ENCODE results near the gene SIM1. TPM values are rescaled to one million over a fixed set of nuclear protein-coding genes. Genes with fewer than 3 reads are reported as not detected.

Gene SIM1
- total RNA-seq, 2 experiments from 2014 or later = not detected

DNA sequence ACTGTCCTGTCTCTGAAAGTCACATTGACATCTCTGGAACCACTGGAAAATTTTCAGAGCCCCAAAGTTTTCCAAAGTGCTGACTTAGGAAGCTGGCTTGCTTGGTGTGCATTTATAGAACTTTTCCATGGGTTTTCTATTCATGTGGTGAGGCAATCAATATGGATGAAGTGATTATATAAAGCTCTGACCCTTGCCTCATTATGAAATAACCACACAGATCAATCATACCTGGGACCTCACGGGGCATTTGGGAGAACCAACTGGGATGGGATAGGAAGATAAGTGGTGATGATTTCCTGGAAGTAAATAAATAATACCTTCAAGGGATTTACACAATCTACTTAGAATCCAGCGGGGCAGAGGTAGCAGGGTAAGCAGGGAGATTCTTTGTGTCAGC is 22.9 kb upstream of the SIM1 start:
- no peak for ATAC-seq
- Mint-ChIP-seq H3K4me1 (ENCODE audit: low read depth) (no peaks in the 10 kb centered on the region), H3K27ac (no peak overlapping the region), H3K9me3 (ENCODE audit: insufficient read depth) (no peaks in the 10 kb centered on the region), H3K36me3 (ENCODE audit: low read depth) (no peaks in the 10 kb centered on the region), H3K4me3 (no peak overlapping the region), H3K27me3 (ENCODE audit: low read depth) (peaks cover 19% of the 10 kb centered on the region)
- POLR2A ChIA-PET = no interaction called here
- no peak for DNase-seq
- CTCF ChIA-PET = interaction anchor here (1.5 kb wide), 1 partner anchor 371 kb away, joined by 4 read pairs; no protein-coding TSS in a partner anchor

DNA sequence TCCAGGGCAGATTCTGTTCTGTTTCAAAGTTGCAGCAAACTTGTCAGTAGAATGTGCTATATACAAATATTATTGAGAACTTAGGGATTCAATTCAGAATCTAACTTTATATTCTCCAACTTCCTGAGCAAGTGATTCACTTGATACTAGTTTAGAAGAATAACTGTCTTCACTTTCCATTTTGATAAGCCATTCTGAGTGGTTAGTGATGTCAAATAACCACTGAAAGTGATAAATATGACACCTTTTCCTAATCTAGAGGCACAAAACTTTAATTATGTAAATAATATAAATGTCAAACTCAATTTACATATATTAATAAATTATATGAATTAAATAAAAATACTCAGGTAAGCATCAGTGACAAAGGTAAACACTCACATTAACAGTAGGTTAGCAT is 20.5 kb upstream of the SIM1 start:
- H3K4me3 Mint-ChIP-seq = no peak overlapping the region
- DNase-seq (no peak), ATAC-seq (no peak)
- ChIA-PET POLR2A (no interaction called here), CTCF (no interaction called here)
- H3K27me3 Mint-ChIP-seq (ENCODE audit: low read depth) = peaks cover 16% of the 10 kb centered on the region
- H3K36me3 Mint-ChIP-seq (ENCODE audit: low read depth) = no peaks in the 10 kb centered on the region
- no peaks in the 10 kb centered on the region for H3K4me1 Mint-ChIP-seq (ENCODE audit: low read depth)
- H3K27ac Mint-ChIP-seq = no peak overlapping the region
- H3K9me3 Mint-ChIP-seq (ENCODE audit: insufficient read depth) = no peaks in the 10 kb centered on the region

DNA sequence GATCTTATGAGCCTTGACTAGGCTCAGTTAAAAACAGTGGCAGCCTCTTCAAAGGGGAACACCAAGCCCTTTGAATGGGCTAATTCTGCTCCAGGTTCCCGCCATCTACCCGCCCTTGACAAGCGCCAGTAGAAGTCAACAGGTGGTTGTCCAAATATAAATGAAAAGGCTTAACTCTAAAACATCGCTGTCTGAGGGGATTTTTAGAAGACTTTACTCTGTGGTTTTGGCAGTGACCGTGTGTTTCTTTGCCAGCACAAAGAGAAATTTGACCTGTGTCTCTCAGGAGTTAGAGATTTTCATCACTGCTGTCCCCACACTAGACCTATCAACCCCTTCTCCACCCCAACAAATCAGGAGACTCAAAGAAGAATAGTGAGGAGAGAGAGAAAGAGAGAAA is 19.8 kb upstream of the SIM1 start:
- ChIA-PET CTCF (no interaction called here), POLR2A (no interaction called here)
- peaks cover 13% of the 10 kb centered on the region for H3K27me3 Mint-ChIP-seq (ENCODE audit: low read depth)
- H3K36me3 Mint-ChIP-seq (ENCODE audit: low read depth) = no peaks in the 10 kb centered on the region
- ATAC-seq (no peak), DNase-seq (no peak)
- no peaks in the 10 kb centered on the region for H3K4me1 Mint-ChIP-seq (ENCODE audit: low read depth)
- H3K9me3 Mint-ChIP-seq (ENCODE audit: insufficient read depth) = no peaks in the 10 kb centered on the region
- H3K4me3 Mint-ChIP-seq = no peak overlapping the region
- H3K27ac Mint-ChIP-seq = no peak overlapping the region

DNA sequence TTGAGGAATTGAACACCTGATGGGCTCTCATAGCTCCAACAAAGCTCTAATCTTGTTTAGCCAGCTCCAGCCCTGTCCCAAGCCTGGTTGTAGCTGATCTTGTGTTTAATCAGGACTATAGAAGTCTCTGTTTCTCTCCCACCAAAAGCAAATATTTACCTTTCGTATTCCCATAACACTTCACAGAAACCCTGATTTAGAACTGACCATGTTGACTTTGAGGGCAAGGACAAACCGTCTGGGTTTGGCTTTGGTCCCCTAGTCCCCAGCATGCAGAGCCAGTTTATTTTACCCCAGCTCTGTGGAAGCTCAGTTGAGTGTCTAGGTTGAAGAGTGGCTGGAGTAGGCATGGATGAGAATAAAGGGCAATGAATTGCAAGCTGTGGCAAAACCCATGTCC is 18.0 kb upstream of the SIM1 start:
- H3K4me3 Mint-ChIP-seq = no peak overlapping the region
- H3K27ac Mint-ChIP-seq = no peak overlapping the region
- CTCF ChIA-PET = interaction anchor here (0.9 kb wide), 1 partner anchor 367 kb away, joined by 3 read pairs; no protein-coding TSS in a partner anchor
- POLR2A ChIA-PET = no interaction called here
- no peak for ATAC-seq
- no peaks in the 10 kb centered on the region for H3K9me3 Mint-ChIP-seq (ENCODE audit: insufficient read depth)
- H3K4me1 Mint-ChIP-seq (ENCODE audit: low read depth) = no peaks in the 10 kb centered on the region
- no peaks in the 10 kb centered on the region for H3K36me3 Mint-ChIP-seq (ENCODE audit: low read depth)
- DNase-seq = no peak
- peaks cover 9% of the 10 kb centered on the region for H3K27me3 Mint-ChIP-seq (ENCODE audit: low read depth)

DNA sequence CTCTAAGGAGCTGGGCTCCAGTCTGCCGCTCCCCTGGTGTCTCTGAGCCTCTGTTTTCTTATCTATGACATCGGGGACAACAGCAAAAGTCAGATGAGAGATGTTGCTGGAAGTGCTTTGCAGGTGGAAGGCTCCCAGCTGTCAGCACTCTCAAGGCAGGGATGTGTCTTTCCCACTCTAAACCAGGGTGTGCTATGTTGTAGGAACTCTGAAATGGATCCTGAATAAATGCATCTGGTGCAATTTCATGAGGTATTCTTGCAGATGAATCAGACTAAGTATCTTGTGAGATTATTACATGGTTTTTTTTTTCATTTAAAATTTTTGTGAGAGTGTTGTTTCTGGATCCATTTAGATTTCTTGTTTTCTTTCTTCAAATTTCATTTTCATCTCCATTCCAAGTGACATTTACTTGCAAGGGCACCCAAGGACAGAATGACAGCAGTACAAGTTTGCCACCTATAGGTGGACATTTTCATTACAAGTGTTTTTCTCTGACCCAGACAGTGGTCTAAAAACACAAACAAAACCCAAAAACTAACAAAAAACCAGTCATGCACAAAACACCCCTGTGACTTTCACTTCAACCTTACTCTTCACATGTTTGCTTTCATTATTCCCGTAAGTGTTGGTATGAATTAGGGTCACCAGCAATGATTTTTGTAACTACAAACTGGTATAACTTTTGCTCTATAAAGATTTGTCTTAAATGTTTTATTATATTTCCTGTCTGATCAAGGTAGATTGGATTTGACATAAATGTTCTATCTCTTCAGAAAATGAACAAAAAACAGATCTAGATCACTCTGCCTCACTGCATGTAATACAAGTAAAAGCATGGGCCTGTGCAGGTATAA is 14.7 kb upstream of the SIM1 start:
- Mint-ChIP-seq H3K4me3 (no peak overlapping the region), H3K9me3 (ENCODE audit: insufficient read depth) (no peaks in the 10 kb centered on the region), H3K27ac (no peak overlapping the region), H3K4me1 (ENCODE audit: low read depth) (no peaks in the 10 kb centered on the region), H3K27me3 (ENCODE audit: low read depth) (peaks cover 11% of the 10 kb centered on the region), H3K36me3 (ENCODE audit: low read depth) (no peaks in the 10 kb centered on the region)
- DNase-seq (no peak), ATAC-seq (no peak)
- POLR2A ChIA-PET = no interaction called here
- CTCF ChIA-PET = interaction anchor here (0.7 to 1.1 kb wide), 3 partner anchors 8 to 367 kb away, joined by 3 read pairs; no protein-coding TSS in a partner anchor

DNA sequence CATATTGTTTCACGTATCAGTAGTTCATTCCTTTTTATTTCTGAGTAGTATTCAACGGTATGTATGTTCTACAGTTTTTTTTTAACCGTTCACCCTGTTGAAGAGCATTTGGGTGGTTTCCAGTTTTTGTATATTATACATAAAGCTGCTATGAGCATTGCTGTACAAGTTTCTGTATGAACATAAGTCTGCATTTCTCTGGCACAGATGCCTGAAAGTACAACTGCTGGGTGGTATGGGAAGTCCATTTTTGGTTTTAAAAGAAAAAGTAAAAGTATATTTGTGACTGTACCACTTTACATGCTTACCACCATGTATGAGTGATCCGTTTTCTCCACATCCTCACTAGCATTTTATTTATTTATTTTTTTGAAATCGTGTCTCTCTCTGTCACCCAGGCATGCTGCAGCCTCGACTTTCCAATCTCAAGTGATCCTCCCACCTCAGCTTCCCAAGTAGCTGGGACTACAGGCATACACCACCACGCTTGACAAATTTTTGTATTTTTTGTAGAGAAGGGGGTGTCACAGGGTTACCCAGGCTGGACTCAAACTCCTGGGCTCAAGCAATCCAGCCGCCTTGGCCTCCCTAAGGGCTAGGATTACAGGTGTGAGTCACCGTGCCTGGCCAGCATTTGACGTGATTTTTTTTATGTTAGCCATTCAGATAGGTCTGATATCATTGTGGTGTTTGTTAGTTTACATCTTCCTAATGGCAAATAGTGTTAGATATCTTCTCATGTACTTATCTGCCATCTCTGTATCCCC is 11.0 kb upstream of the SIM1 start:
- DNase-seq = no peak
- Mint-ChIP-seq H3K9me3 (ENCODE audit: insufficient read depth) (no peaks in the 10 kb centered on the region), H3K27ac (no peak overlapping the region), H3K4me3 (no peak overlapping the region), H3K36me3 (ENCODE audit: low read depth) (no peaks in the 10 kb centered on the region), H3K27me3 (ENCODE audit: low read depth) (peaks cover 29% of the 10 kb centered on the region), H3K4me1 (ENCODE audit: low read depth) (peaks cover 2% of the 10 kb centered on the region)
- CTCF ChIA-PET = interaction anchor here (1.1 kb wide), 1 partner anchor 11 kb away, joined by 3 read pairs; the partner anchor contains the start of gene SIM1
- ATAC-seq = no peak
- POLR2A ChIA-PET = no interaction called here

DNA sequence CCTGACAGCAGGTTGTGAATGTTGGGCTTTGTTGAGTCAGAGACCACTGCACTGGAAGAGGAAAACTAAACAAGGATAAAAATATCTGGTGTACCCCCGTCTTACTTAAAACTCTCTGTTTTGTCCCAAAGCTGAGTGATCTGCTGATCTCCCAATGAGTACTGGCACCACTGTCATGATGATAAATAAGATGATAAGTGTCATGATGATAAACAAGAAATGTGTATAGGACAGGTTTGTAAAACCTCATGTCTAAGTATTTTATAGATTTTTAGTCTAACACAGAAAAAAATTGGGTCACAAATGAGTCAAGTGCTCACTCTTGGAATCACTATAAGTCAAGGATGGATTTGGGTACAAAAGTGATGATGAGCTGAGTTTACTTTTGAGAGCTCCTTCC is 8.5 kb upstream of the SIM1 start:
- CTCF ChIA-PET = interaction anchor here (1.1 kb wide), 1 partner anchor 12 kb away, joined by 3 read pairs; no protein-coding TSS in a partner anchor
- no peaks in the 10 kb centered on the region for H3K9me3 Mint-ChIP-seq (ENCODE audit: insufficient read depth)

DNA sequence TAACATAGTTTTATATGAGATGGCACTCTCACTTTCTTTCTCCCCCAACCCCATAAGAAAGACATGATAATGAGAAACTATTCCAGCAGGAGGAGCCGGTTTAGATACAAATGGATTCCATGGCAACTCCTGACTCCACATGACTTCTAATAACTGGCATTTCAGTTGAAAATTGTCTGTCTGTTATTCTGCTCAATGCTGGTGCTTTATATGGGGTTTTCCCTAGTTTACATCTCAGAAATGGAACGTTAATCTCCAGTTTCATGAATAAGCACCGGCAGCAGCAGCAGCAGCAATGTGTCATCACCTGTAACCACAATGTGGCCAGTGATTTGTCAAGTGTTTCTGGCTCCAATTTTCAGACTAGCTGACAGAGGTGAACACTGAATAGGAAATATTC is 8.0 kb upstream of the SIM1 start:
- CTCF ChIA-PET = no interaction called here
- H3K27me3 Mint-ChIP-seq (ENCODE audit: low read depth) = peaks cover 51% of the 10 kb centered on the region
- H3K4me1 Mint-ChIP-seq (ENCODE audit: low read depth) = peaks cover 2% of the 10 kb centered on the region
- no peak for DNase-seq
- ATAC-seq = peak; percentile 42
- H3K4me3 Mint-ChIP-seq = no peak overlapping the region
- POLR2A ChIA-PET = no interaction called here
- H3K36me3 Mint-ChIP-seq (ENCODE audit: low read depth) = peaks cover 2% of the 10 kb centered on the region
- no peaks in the 10 kb centered on the region for H3K9me3 Mint-ChIP-seq (ENCODE audit: insufficient read depth)
- no peak overlapping the region for H3K27ac Mint-ChIP-seq

More for the DNA sequence above, 8.5 kb upstream of the SIM1 start:
- ATAC-seq = no peak
- Mint-ChIP-seq H3K27me3 (ENCODE audit: low read depth) (peaks cover 46% of the 10 kb centered on the region), H3K36me3 (ENCODE audit: low read depth) (no peaks in the 10 kb centered on the region), H3K4me1 (ENCODE audit: low read depth) (peaks cover 2% of the 10 kb centered on the region), H3K4me3 (no peak overlapping the region), H3K27ac (no peak overlapping the region)
- no peak for DNase-seq
- POLR2A ChIA-PET = no interaction called here

DNA sequence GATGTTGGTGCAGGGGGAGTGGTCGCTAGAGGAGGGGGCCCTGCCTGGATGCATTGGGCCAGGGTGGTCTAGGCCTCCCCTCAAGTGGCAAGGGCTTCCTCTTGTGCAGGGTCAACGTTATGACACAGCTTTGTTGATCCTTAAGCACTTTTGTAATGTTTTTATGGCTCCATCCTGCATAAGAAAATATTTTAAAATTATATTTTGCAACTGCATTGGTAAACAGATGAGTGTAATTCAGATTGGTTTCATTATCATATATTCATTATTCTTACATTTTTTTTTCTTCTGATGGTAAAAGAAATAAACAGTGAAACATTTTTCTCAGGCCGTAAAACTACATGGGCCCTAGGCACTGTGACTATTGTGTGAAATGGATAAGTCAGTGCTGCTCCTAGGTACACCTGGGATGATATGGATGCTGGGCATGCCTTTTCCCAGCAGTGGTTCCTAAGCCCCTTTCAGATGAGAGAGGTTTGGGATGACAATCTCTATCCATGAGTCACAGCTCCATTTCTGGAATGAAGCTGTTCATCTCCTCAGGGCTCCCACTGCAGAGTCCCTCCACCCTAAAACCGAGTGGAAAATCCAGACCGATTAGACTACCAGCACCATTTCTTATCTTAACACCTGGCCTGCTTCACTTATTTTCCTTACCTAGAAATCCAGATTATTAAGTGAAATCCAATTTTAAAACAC is 5.8 kb upstream of the SIM1 start:
- CTCF ChIA-PET = interaction anchor here (1.0 kb wide), 1 partner anchor 10 kb away, joined by 3 read pairs; no protein-coding TSS in a partner anchor
- Mint-ChIP-seq H3K27ac (no peak overlapping the region), H3K27me3 (ENCODE audit: low read depth) (peaks cover 66% of the 10 kb centered on the region), H3K4me3 (no peak overlapping the region), H3K9me3 (ENCODE audit: insufficient read depth) (no peaks in the 10 kb centered on the region), H3K4me1 (ENCODE audit: low read depth) (peaks cover 2% of the 10 kb centered on the region), H3K36me3 (ENCODE audit: low read depth) (peaks cover 3% of the 10 kb centered on the region)
- ATAC-seq (no peak), DNase-seq (no peak)
- POLR2A ChIA-PET = no interaction called here

DNA sequence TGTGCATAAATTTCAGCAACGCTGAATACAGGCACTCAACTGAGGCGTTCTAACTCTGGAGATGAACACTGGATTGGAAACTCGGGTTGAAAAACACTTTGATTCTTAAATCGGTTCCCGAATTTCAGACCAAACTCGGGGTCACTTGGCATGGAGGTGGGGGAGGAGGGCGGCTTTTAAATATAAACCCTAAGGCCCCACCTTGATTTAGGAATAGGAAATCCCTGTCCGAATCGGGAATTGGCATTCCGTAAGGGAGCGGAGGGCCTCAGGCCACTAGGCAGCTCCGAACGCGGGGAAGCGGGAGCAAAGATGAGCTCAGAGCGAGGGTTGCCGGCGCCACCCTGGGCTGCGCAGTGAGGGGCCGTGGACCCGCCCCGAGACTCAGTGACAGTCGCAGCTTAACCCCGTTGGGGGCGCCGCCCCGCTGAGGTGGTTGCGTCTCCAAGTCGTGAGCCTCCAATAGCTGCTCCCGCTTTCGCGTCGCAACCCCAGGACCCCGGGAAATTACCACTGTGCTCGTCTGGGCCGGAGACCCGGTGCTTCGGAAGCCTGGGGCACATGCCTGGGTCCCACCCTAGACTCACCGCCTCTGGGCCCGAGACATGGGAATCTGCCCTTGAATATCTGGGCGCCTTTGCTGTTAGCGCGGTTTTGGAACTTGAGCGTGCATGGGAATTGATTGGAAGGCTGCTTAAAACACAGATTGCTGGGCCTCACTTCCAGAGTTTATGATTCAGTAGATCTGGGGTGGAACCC is 4.6 kb upstream of the SIM1 start:
- DNase-seq (peak; percentile 8), ATAC-seq (no peak)
- H3K27me3 Mint-ChIP-seq (ENCODE audit: low read depth) = peaks cover 71% of the 10 kb centered on the region
- peaks cover 6% of the 10 kb centered on the region for H3K36me3 Mint-ChIP-seq (ENCODE audit: low read depth)
- H3K4me1 Mint-ChIP-seq (ENCODE audit: low read depth) = peaks cover 2% of the 10 kb centered on the region
- H3K27ac Mint-ChIP-seq = no peak overlapping the region
- H3K4me3 Mint-ChIP-seq = no peak overlapping the region
- H3K9me3 Mint-ChIP-seq (ENCODE audit: insufficient read depth) = no peaks in the 10 kb centered on the region
- CTCF ChIA-PET = interaction anchor here (1.1 kb wide), 1 partner anchor 353 kb away, joined by 4 read pairs; no protein-coding TSS in a partner anchor
- POLR2A ChIA-PET = no interaction called here

DNA sequence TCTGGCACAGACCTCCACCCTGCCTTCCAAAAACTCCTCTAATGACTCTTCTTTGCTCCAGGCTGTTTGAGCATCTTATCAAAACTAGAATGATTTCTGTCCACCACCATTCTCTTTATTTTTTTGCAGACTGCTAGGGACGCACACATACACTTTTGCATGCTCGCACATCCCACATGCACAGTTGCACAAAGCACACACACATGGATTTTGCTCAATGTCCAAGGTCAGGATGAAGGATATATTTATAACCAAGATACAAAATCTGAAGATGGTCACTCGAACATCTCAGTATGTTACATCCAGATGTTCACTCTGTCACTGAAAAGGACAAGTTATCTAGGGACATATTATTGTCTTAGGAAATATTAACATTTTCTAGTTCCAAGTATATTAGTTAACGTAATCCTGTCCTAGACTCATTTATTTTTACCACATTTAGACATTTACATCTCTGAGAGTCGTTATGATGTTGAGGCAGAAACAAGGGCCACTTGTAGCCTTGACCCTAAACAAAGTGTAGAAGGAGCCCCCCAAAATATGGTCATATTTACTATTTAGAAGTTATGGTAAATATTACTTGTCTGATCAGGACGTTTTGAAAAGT is 3.4 kb upstream of the SIM1 start:
- Mint-ChIP-seq H3K9me3 (ENCODE audit: insufficient read depth) (no peaks in the 10 kb centered on the region), H3K27ac (no peak overlapping the region), H3K4me1 (ENCODE audit: low read depth) (peaks cover 4% of the 10 kb centered on the region), H3K4me3 (no peak overlapping the region), H3K36me3 (ENCODE audit: low read depth) (peaks cover 12% of the 10 kb centered on the region), H3K27me3 (ENCODE audit: low read depth) (peaks cover 76% of the 10 kb centered on the region)
- ChIA-PET CTCF (no interaction called here), POLR2A (no interaction called here)
- ATAC-seq = no peak
- DNase-seq = peak; percentile 12

All from activated CD8-positive, alpha-beta T cell treated with anti-CD3 and anti-CD28 coated beads, Interleukin-2, amount 10 ng/mL, durations not matched to agents 7 days and 5 days (primary cell).